Measurements from ENCODE around the gene ZNF124. TPM values are rescaled to one million over a fixed set of nuclear protein-coding genes. Genes with fewer than 3 reads are reported as not detected.

ZNF124 gene
- total RNA-seq, 2 donors from 2014 or later, result 31.6 to 43.2 TPM

- H3K27me3 ChIP-seq, result no peaks in the 10 kb centered on the region
- H3K4me3 ChIP-seq, result peak overlapping the region; percentile 80
- intact Hi-C loops (cut with DNase I), result no loop called here
- no peak for TF ChIP-seq CTCF (IDR thresholded peaks at IDR 0.05)
- no peaks in the 10 kb centered on the region for H3K36me3 ChIP-seq
- peak overlapping the region; percentile 55 to 79 for H3K9ac ChIP-seq (ENCODE audit: low read depth in 2 of 2, low read length in 2 of 2)
- peak overlapping the region; percentile 70 for H3K27ac ChIP-seq
- no peaks in the 10 kb centered on the region for H3K4me1 ChIP-seq
- DNase-seq, result no peak
- no peaks in the 10 kb centered on the region for H3K9me3 ChIP-seq
These were observed 61.1 kb downstream of the ZNF124 start for GRCh38 chr1:247110627-247111258.

DNA sequence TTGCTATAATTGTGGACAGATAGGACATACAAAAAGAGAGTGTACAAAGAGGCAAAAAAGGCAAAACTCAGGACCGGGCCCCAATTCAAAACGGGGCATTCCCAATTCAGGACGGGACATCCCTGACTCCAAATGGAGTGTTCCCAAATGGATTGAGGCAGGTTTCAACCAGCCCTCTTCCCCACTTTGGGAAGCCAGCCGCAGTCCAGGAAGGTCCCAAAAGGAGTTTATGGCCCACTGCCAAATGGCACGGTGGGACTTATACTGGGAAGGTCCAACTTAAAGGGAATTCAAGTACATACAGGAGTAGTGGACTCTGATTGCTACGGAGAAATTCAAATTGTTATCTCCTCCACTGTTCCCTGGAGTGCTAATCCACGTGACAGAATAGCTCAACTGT lies 64.1 kb downstream of the ZNF124 start:
- DNase-seq, result no peak
- H3K27ac ChIP-seq, result no peak overlapping the region
- intact Hi-C loops (cut with DNase I), result loop anchor here (10.0 kb wide), 1 partner anchor 97 kb away; no protein-coding TSS in a partner anchor
- H3K9me3 ChIP-seq, result no peaks in the 10 kb centered on the region
- H3K9ac ChIP-seq (ENCODE audit: low read depth in 2 of 2, low read length in 2 of 2), result no peak overlapping the region
- no peak overlapping the region for H3K4me3 ChIP-seq
- no peaks in the 10 kb centered on the region for H3K36me3 ChIP-seq
- no peak for TF ChIP-seq CTCF (IDR thresholded peaks at IDR 0.05)
- H3K27me3 ChIP-seq, result no peaks in the 10 kb centered on the region
- H3K4me1 ChIP-seq, result no peaks in the 10 kb centered on the region

DNA sequence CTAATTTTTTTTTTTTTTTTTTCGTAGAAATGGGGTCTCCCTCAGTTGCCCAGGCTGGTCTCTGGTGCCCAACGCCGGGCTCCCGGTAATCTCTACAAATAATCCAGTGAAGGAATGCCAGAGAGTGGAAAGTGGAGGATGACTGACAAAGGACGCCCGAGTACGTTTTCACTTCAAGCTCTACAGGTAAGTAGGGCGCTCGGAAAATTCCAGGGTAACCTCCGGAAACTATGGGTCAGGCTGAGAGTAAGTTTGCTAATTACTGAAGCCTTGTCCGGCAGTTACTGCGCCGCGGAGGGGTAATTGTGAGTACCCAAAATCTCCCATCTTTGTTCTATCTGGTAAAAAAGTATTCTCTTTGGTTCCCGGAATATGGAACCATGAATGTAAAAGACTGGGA lies 65.9 kb downstream of the ZNF124 start:
- no peak for DNase-seq
- Histone ChIP-seq H3K27ac (no peak overlapping the region), H3K27me3 (no peaks in the 10 kb centered on the region), H3K9me3 (no peaks in the 10 kb centered on the region), H3K36me3 (no peaks in the 10 kb centered on the region), H3K4me3 (no peak overlapping the region), H3K9ac (ENCODE audit: low read depth in 2 of 2, low read length in 2 of 2) (no peak overlapping the region), H3K4me1 (no peaks in the 10 kb centered on the region)
- TF ChIP-seq CTCF (IDR thresholded peaks at IDR 0.05), result no peak
- intact Hi-C loops (cut with DNase I), result loop anchor here (2.0 to 10.0 kb wide), 2 partner anchors 27 to 99 kb away; partner anchors contain the start of gene ZNF670

Small RNA genes lying within 50 kb of the gene (microRNA-seq; reads per million reads assigned to microRNA genes)
- gene MIR3916, result not detected

Other genes with a start within 250 kb of the ZNF124 start
- gene AHCTF1, start 240.1 kb downstream of the ZNF124 start, total RNA-seq, result 10 to 100 TPM; 22.8 to 24.5 TPM
- gene ZNF695, start 164.0 kb downstream of the ZNF124 start, total RNA-seq, result 1 to 10 TPM; 1.2 to 5.3 TPM
- 1 to 10 TPM; 1.7 to 2.6 TPM for gene ZNF670, start 93.2 kb downstream of the ZNF124 start, total RNA-seq
- 1 to 10 TPM; 6.2 to 6.5 TPM for gene ZNF669, start 67.7 kb downstream of the ZNF124 start, total RNA-seq
- gene VN1R5, start 84.1 kb upstream of the ZNF124 start, total RNA-seq, result not detected
- gene ZNF496, start 159.8 kb upstream of the ZNF124 start, total RNA-seq, result 10 to 100 TPM; 11.7 to 15.6 TPM
- gene NLRP3, start 244.2 kb upstream of the ZNF124 start, total RNA-seq, result 1 to 10 TPM in 1 of 2 donors, under 1 TPM in 1; 0.22 to 2.2 TPM

Measured in colonic mucosa (tissue), 4 donors.